Mononuclear cell (primary cell): ENCODE measurements around the gene ACVR1B. TPM values are rescaled to one million over a fixed set of nuclear protein-coding genes. Genes with fewer than 3 reads are reported as not detected.

Experiments used
- H3K27me3 ChIP-seq: 2 replicates; pipeline ENCODE4 v1.6.0; 2011; ENCODE audit warnings: low read length, control low read depth; ENCODE audit not compliant: insufficient read depth
- H3K4me1 ChIP-seq: 2 replicates; pipeline ENCODE4 v1.5.1; 2011; ENCODE audit warnings: mild to moderate bottlenecking, low read length, control low read depth; ENCODE audit not compliant: insufficient read depth
- H3K4me3 ChIP-seq: 2 replicates; pipeline ENCODE4 v1.5.1; 2011; ENCODE audit warnings: mild to moderate bottlenecking, low read length, moderate library complexity
- H3K9me3 ChIP-seq: 2 replicates; pipeline ENCODE4 v1.5.1; 2011; ENCODE audit warnings: low read depth, mild to moderate bottlenecking, control low read depth, low read length
- total RNA-seq: library from RNA; depleted of rRNA; stranded (reverse); fragments of >200 nt; gene quantifications from one replicate; pipeline ENCODE4 v1.2.3, GENCODE V29; 2012

ACVR1B gene
- total RNA-seq, 1 donor: 11.4 TPM

GRCh38 chr12:52023976-52024688 is 72.6 kb downstream of the ACVR1B start:
- Histone ChIP-seq H3K4me3 (peak overlapping the region; percentile 39), H3K9me3 (no peaks in the 10 kb centered on the region), H3K4me1 (peaks cover 44% of the 10 kb centered on the region), H3K27me3 (peaks cover 2% of the 10 kb centered on the region)

- Histone ChIP-seq H3K4me3 (peak overlapping the region; percentile 27), H3K27me3 (peaks cover 2% of the 10 kb centered on the region), H3K9me3 (no peaks in the 10 kb centered on the region), H3K4me1 (peaks cover 44% of the 10 kb centered on the region)
These were observed 73.3 kb downstream of the ACVR1B start for GRCh38 chr12:52024845-52025230.

GRCh38 chr12:52026263-52026662 is 74.8 kb downstream of the ACVR1B start:
- H3K4me1 ChIP-seq: peaks cover 34% of the 10 kb centered on the region
- no peaks in the 10 kb centered on the region for H3K9me3 ChIP-seq
- peaks cover 2% of the 10 kb centered on the region for H3K27me3 ChIP-seq

GRCh38 chr12:52027085-52027843 is 75.8 kb downstream of the ACVR1B start:
- Histone ChIP-seq H3K4me1 (peaks cover 35% of the 10 kb centered on the region), H3K4me3 (no peak overlapping the region), H3K27me3 (peaks cover 2% of the 10 kb centered on the region), H3K9me3 (no peaks in the 10 kb centered on the region)

More at GRCh38 chr12:52026263-52026662, 74.8 kb downstream of the ACVR1B start:
- H3K4me3 ChIP-seq: no peak overlapping the region

GRCh38 chr12:52029685-52030084 is 78.2 kb downstream of the ACVR1B start:
- peaks cover 2% of the 10 kb centered on the region for H3K27me3 ChIP-seq
- H3K9me3 ChIP-seq: no peaks in the 10 kb centered on the region
- H3K4me3 ChIP-seq: no peak overlapping the region
- H3K4me1 ChIP-seq: peaks cover 35% of the 10 kb centered on the region

- H3K9me3 ChIP-seq: no peaks in the 10 kb centered on the region
- peaks cover 32% of the 10 kb centered on the region for H3K4me1 ChIP-seq
- H3K4me3 ChIP-seq: no peak overlapping the region
- peaks cover 20% of the 10 kb centered on the region for H3K27me3 ChIP-seq
These were observed 80.9 kb downstream of the ACVR1B start for GRCh38 chr12:52032446-52032803.

GRCh38 chr12:52032804-52033445 is 81.4 kb downstream of the ACVR1B start:
- no peaks in the 10 kb centered on the region for H3K9me3 ChIP-seq
- H3K4me3 ChIP-seq: peak overlapping the region; percentile 38
- peaks cover 35% of the 10 kb centered on the region for H3K4me1 ChIP-seq
- H3K27me3 ChIP-seq: peaks cover 23% of the 10 kb centered on the region

- Histone ChIP-seq H3K27me3 (peaks cover 23% of the 10 kb centered on the region), H3K9me3 (no peaks in the 10 kb centered on the region), H3K4me1 (peaks cover 35% of the 10 kb centered on the region), H3K4me3 (peak overlapping the region; percentile 38)
These were observed 82.1 kb downstream of the ACVR1B start for GRCh38 chr12:52033446-52034140.

- peaks cover 23% of the 10 kb centered on the region for H3K27me3 ChIP-seq
- H3K4me3 ChIP-seq: no peak overlapping the region
- peaks cover 35% of the 10 kb centered on the region for H3K4me1 ChIP-seq
- no peaks in the 10 kb centered on the region for H3K9me3 ChIP-seq
These were observed 83.7 kb downstream of the ACVR1B start for GRCh38 chr12:52035190-52035589.

- no peak overlapping the region for H3K4me3 ChIP-seq
- peaks cover 35% of the 10 kb centered on the region for H3K4me1 ChIP-seq
- peaks cover 23% of the 10 kb centered on the region for H3K27me3 ChIP-seq
- no peaks in the 10 kb centered on the region for H3K9me3 ChIP-seq
These were observed 84.4 kb downstream of the ACVR1B start for GRCh38 chr12:52035926-52036325.

- Histone ChIP-seq H3K4me1 (peaks cover 39% of the 10 kb centered on the region), H3K4me3 (peak overlapping the region; percentile 20)
These were observed 85.2 kb downstream of the ACVR1B start for GRCh38 chr12:52036587-52037171.

GRCh38 chr12:52037248-52037861 is 85.9 kb downstream of the ACVR1B start:
- H3K4me3 ChIP-seq: peak overlapping the region; percentile 23
- H3K9me3 ChIP-seq: no peaks in the 10 kb centered on the region
- peaks cover 23% of the 10 kb centered on the region for H3K27me3 ChIP-seq
- H3K4me1 ChIP-seq: peaks cover 43% of the 10 kb centered on the region

More at GRCh38 chr12:52036587-52037171, 85.2 kb downstream of the ACVR1B start:
- Histone ChIP-seq H3K27me3 (peaks cover 23% of the 10 kb centered on the region), H3K9me3 (no peaks in the 10 kb centered on the region)

GRCh38 chr12:52038447-52038846 is 86.9 kb downstream of the ACVR1B start:
- Histone ChIP-seq H3K4me3 (no peak overlapping the region), H3K4me1 (peaks cover 42% of the 10 kb centered on the region), H3K27me3 (peaks cover 23% of the 10 kb centered on the region)

GRCh38 chr12:52041035-52041434 is 89.5 kb downstream of the ACVR1B start:
- Histone ChIP-seq H3K9me3 (no peaks in the 10 kb centered on the region), H3K4me3 (no peak overlapping the region), H3K27me3 (peaks cover 8% of the 10 kb centered on the region), H3K4me1 (peaks cover 42% of the 10 kb centered on the region)

More at GRCh38 chr12:52038447-52038846, 86.9 kb downstream of the ACVR1B start:
- H3K9me3 ChIP-seq: no peaks in the 10 kb centered on the region
